Stimulated activated CD8-positive, alpha-beta memory T cell treated with anti-CD3 and anti-CD28 coated beads, Interleukin-15, amount 100 ng/mL, for 4 hours (primary cell): ENCODE measurements around the gene GPS1.

ENCODE experiments used
- DNase-seq, 2 donors: peaks; one replicate each; pipeline ENCODE4 v3.0.0-alpha.2; 2020; ENCODE audit warnings: low read depth in 2 of 2

GPS1 gene

DNA sequence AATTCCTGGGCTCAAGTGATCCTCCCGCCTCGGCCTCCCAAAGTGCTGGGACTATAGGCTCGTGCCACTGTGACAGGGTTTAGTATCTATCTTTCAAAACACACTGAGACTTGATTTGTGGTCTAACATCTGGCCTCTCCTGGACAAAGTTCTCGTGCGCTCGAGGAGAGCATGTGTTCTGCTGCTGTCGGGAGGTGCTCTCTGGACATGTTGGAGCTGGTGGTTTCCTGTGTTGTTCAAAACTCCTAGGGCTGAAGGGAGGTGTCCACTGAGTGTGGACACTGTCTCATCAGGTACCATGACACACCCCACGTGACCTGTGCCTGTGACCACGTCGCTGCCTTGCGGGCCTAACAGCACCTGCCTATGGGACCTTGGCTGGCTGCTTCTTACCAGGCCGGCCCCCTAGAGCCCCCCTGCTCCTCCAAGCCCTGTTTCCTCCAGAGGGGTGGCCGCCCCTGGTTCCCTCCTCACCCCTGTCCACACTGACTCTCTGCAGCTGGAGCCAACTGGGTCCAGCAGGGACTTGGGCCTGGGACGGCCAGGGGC, 5.7 kb upstream of the GPS1 start:
- DNase-seq: no peak

DNA sequence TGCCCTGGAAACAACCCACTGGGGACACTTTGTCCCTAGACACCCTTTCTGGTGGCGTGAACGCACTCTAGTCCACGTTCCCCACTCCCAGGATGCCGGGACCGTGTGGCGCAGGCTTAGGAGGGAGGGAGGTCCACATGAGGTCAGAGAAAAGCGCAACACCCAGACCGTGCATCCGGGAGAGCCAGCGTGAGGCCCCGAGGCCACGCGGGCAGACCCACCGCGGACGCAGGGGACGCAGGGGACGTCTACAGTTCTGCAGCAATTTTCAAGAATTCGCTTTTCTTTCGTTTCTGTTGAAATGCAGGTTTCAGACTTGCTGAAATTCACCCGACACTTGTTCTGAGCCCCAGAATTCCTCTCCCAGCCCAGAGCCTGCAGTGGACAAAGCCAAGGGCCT, 4.8 kb upstream of the GPS1 start:
- DNase-seq: no peak

DNA sequence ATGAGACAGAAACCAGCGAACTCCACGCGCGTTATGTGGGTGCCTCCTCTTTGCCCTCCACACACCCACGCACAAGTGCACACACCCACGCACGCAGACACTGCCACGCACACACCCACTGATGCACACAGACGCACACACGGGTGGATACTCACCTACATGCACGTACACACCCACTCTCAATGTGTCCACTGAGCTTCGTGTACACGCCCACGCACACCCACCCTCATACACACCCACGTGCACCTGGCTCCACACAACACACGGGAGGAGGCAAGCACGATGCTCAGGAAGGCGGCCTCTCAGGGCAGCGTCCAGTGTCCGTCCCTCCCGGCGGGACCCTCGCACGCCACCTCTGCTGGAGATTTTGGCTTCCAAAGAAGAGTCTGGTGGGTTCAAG, 4.3 kb upstream of the GPS1 start:
- no peak for DNase-seq

DNA sequence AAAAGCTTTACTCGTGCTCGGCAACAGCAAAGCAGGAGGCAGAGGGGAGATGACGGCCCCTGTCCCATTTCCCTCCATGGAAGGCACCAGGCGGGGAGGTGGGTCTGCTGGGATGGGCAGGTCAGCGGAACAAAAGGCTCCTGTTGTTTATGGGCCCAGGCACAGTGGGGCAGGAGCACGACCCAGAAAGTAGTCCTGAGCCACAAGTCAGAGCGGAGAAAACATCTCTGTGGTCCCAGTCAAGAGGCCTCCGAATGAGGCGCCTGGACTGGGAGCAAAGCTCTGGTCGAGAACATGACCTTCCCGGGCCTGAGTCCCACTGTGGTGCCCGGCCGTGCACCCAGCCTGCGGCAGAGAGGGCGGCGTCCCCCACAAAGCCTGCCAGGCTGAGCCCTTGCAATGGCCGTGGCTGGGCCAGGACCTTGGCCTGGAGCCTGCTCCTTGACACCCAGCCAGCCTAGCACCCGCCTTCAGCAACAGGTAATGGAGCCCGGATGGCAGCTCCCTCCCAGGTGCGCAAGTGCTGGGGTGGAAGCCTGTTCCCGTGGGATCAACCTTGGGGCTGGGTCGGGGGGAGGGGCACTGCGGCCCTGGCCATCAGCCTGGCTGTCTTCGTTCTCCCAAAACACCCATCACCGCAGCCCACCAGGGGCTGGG, 3.7 kb upstream of the GPS1 start:
- DNase-seq: no peak

DNA sequence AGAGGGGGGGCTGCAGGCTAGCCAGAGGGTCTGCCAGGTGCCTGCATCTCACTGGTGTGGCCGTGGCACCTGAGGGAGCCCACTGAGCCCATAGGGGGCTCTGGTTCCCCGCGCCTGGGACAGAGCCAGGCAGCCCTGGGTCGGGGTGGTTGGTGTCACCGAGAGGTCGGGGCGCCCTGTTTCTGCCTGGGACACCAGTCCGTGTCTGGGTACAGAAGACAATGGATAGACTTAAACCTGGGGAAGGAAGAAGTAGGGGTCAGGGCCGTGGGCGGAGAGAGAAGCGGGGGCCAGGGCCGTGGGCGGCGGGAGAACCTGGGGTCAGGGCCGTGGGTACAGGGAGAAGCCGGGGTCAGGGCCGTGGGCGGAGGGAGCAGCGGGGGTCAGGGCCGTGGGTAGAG, 3.1 kb upstream of the GPS1 start:
- DNase-seq: no peak

DNA sequence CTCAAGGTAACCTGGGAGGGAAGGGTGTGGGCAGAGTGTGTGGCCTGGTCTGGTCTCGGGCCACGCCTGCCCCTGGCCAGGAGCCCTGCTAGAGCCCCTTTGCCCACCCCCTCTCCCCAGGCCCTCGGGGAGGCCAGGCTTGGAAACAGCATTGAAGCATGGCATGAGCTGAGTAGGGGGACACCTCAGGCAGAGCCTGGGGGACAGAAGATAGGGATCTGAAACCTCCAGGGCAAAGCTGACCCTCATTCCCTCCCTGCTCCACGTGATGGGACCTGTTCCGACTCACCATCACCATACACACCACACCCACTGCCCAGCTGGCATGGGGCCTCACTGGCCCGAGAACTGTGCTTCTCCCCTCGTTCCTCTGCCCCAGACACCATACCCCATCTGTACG, 2.6 kb upstream of the GPS1 start:
- DNase-seq: no peak

DNA sequence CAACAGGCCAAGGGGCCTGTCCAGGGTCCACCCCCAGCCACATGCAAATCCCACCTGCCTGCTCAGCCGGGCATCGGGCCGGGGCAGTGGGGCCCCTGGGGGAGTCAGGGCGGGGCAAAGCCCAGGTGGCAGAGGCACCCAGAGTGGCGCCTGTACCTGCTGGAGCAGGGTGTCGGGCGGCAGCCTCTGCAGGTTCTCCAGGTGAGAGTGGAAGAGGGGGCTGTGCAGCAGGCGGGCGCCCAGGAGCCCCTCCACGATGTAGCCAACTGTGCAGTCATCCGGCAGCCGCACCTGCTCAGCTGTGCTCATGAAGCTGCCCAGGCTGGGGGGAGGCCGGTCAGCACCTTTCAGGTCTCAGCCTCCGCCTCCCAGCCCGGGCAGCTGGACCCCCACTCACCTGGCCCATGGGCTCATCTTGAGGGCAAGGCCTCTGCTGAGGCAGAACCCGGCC, 2.2 kb upstream of the GPS1 start:
- DNase-seq: no peak

DNA sequence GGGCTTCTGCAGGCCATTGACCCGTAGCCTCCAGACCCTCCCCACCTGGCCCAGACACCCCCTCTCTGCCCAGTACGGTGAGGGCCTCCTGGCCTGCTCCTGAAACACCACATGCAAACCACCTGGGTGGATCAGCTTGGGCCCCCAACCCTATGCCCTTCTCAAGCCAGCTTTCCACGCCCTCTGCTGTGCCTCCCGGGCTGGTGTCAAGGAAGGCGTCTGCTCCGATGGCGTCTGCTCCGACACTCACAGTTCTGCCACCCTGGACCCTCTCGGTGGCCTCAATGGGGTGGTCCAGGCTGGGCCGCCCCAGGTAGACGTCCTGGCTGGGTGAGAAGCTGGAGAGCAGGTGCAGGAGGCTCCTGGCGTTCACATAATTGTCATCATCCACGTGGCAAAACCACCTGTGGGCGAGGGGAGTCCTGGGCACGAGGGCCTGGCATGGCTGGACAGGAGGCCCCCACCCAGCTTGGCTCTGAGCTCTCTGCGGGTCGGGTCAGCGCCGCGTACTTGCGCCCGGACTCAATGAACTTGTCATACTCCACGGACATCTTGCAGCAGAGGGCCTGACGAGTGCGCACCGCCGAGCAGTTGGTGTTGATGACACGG, 1.4 kb upstream of the GPS1 start:
- DNase-seq: no peak

DNA sequence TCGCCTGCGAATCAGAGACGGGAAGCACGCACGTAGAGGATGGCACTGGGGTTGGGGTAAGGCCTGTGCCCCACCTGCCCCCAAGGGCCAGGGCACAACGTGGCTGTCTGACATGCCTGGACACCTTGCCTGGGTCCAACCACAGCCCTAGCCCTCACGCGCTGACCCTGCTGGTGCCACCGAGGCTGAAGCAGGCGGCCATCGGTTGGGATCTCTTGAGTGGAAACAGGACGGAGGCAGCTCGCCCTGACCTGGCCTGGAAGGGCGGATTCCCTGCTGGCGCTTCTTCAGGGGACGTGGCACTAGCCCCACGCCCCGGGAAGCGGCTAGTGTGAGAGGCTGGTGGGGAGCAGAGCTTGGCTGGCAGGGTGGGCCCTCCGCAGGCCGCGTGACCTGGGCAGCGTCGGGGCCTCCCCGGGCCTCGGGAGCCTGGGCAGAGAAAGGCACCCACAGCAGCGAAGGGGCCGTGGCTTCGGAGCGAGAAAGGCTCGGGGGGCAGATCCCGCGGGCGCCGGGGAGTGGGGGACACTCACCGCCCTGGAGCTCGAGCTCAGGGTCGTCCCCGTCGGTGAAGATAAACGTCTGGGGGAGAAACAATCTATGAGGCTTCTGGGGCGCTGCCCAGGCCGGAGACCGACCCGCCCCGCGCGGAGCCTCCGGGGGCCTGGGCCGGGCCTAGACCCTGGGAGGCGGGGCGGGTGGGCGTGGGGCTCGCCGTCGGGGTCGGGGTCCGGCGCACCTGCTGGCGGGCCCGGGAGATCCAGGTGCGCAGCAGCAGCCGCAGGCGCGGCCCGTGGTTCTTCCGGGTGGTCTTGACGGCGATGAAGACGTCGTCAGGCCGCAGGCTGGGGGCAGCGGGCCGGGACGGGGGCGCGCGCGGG, 697 bp upstream of the GPS1 start:
- DNase-seq: no peak

DNA sequence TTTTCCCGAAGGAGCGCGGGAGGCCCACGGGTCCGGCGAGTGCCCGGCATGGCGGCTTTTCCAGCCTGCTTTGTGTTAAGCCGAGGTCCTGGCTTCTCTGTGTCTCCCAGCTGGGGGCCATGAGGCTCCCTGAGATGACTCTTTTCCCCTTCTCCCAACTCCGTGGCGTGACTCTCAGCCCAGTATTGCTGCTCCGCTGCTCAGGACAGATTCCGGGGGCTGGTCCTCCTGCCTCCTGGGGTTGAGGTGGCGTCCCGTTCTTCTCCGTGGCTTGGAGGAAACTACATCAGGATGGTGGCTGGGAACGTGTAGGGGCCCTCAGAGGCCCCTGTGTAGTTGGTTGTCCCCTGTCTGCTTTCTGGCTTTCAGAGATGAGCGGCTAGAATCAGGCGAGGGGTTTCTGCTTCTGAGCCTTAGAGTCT, 951 bp downstream of the GPS1 start:
- no peak for DNase-seq

DNA sequence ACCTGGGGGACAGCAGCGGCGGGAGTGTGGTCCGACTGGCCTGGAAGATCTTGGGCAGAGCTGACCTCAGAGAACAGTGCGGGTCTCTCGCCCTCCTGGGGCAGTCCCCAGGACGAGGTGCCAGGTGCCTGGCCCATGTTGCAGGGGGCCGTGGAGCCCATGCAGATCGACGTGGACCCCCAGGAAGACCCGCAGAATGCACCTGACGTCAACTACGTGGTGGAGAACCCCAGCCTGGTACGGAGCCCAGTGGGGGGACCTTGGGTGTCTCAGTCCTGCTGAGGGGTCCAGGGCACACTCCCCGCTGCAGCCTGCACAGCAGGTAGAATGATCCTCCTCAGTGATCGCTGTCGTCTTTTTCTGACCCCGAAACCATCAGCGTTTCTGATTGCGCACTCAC, 1.4 kb downstream of the GPS1 start:
- DNase-seq: no peak

DNA sequence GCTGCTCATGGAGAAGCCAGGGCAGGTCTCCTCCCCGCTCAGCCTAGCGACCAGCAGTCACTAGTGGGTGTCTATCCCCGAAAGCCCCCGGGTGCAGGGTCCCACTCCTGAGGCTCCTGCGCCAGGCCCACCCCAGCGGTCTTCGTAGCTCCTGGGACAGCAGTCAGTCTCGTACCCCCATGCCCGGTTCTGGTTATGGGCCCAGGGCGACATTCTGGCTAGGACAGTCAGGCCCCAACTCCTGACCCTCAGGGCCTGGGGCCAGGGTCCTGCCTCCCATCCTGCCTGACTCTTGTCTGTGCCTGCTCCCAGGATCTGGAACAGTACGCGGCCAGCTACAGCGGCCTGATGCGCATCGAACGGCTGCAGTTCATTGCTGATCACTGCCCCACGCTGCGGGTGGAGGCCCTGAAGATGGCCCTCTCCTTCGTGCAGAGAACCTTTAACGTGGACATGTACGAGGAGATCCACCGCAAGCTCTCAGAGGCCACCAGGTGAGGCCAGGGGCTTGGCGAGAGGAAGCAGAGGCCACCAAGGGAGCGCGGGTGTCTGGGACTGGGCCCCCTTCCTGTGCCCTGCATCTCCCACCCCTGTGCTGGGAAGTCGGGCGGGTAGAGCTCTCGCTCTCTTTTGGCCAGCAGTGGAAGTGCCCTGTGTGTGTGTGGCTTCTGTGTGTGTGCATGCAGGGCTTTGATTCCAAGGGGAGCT, 2.0 kb downstream of the GPS1 start:
- no peak for DNase-seq

DNA sequence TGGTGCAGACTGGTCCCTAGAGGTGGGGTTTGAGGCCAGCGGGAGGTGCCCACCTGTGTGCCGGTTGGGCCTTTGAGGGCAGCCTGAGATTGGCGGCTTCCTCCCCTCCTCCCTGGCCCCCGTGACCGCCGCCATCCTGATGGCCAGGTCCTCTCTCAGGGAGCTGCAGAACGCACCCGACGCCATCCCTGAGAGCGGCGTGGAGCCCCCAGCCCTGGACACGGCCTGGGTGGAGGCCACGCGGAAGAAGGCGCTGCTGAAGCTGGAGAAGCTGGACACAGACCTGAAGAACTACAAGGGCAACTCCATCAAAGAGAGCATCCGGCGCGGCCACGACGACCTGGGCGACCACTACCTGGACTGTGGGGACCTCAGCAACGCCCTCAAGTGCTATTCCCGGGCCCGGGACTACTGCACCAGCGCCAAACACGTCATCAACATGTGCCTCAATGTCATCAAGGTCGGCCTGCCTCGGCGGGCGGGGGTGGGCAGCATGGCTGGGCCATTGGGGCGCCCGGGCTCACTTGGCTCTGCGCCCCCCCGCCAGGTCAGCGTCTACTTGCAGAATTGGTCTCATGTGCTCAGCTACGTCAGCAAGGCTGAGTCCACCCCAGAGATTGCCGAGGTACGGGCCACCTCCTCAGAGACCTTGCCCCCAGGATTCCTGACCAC, 2.8 kb downstream of the GPS1 start:
- DNase-seq: no peak

DNA sequence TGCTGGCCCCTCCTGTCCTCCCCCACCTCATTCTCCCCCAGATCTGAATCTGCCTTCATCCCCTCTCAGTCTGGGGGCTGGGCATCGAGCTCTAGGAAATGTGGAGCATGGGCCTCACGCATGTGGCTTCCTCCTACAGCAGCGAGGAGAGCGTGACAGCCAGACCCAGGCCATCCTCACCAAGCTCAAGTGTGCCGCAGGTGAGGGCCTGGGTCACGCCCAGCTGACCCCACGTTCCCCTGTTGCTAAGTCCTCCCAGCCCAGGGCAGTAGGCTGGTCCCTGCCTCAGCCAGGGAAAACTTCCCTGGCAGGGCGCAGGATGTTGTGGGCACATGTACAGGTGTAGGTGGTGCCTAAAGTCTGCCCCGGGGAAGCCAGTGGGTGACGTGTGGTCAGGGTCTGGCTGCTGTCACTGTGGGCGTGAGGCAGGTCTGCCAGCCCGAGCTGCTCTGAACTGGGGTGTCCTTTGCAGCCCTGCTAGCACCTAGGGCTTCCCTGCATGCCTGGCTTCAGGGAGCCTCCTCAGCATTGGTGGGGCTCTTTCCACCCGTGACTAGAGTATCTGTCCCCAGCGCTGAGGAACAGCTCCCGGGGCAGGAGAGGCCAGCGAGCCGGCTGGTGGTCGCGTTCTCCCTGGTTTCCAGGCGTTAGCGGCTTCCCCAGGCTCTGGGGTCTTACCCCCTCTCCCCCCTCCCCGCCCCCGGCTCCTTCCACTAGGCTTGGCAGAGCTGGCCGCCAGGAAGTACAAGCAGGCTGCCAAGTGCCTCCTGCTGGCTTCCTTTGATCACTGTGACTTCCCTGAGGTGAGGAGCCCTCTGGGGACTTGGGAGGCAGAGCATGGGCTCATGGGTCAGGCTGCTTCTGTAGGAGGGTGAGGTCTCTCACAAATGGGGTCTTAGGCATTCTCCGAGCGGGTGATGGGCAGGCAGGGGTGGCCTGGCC, 3.6 kb downstream of the GPS1 start:
- no peak for DNase-seq

DNA sequence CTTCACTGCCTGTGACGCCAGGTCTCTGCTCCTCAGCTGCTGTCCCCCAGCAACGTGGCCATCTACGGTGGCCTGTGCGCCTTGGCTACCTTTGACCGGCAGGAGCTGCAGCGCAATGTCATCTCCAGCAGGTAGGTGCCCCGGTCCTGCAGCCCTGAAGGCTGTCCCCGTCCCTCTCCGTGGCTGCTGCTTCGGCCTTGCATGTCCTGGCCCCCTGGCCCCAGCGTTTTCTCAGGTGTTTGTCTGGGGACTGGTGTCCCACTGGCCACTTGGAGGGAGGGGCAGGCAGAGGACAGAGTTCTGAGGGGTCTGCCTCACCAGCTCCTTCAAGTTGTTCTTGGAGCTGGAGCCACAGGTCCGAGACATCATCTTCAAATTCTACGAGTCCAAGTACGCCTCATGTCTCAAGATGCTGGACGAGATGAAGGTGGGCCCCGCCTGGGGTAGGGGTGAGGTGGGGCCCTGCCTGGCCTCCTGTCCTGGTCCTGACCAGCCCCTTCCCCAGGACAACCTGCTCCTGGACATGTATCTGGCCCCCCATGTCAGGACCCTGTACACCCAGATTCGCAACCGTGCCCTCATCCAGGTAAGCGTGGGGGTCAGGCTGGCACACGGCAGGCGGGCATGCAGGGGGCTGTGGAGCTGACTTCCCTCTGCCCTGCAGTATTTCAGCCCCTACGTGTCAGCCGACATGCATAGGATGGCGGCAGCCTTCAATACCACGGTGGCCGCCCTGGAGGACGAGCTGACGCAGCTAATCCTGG, 4.4 kb downstream of the GPS1 start:
- no peak for DNase-seq

DNA sequence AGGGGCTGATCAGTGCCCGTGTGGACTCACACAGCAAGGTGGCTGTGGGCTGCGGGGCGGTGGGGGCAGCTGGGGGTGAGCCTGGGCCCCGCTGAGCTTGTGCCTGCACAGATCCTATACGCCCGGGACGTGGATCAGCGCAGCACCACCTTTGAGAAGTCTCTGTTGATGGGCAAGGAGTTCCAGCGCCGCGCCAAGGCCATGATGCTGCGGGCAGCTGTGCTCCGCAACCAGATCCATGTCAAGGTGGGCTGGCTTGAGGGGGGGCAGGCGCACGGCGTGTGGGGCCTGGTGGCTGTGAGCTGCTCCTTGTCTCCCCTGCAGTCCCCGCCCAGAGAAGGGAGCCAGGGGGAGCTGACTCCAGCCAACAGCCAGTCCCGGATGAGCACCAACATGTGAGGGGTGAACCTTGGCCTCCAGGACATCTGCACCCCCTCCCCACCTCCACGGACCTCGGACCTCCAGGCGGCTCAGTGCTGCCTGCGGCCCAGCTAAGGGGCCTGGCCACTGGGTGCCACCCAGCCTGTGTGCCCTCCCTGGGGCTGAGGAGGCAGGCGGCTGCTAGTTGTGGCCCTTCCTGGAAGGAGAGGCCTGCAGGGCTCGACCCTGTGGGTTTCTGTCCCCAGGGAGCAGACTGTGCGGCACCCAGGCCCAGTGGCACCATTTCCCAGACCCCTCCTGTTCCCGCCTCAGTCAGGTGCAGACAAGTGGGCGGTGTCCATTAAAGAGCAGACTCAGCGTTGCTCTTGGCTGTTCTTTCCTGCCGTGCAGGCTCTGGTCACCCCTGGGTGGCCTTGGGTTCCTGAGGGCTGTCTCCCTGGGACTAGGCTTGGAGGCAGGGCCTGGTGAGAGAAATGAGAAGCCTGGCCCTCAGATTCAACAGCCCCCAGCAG, 5.3 kb downstream of the GPS1 start:
- no peak for DNase-seq

DNA sequence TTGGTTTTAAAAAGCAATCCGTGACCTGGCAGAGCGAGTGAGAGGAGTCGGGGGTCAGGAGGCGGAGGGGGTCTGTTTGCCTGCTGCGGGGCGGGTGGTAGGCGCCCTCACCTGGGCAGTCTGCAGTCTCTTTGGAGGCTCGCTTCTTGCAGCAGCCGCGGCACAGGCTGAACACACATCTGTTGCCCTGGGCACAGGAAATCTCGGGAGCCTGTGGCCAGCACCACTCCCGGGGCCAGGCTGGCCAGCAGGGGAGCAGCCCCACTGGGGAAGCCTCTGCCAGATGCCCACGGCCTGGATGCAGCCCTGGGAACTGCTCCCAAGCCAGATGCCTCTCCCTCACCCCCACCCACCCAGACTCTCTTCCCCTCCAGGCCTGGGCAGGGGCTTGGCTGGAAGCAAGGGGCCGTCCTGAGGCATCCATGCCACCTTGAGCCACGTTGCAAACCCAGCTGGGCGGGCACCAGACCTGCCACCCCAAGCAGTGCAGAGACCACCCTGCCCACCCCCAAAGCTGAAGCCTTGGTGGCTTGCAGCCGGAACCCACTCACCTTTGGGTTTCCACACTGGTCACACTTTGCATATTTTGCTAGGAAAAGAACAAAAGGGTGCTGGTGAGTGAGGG, 6.6 kb downstream of the GPS1 start:
- no peak for DNase-seq

DNA sequence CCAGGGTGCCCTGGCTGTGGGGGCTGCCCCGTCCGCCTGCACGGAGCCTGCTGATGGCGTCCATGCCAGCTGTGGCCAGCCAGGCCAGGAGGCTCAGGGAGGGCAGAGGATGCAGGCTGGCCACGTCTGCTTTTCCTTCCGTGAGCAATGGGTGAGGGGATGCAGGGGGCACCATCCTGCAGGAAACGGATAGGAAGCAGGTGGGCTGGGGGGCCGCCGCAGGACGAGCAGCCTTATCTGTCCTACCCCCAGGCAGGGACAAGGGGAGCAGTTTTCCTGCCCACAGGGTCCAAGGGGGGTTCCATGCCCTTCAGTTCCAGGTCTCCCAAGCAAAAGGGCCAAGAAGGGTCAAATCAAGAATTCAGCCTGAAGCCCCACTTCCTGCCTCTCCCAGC, 7.2 kb downstream of the GPS1 start:
- no peak for DNase-seq
